ENCODE measurements around the gene NPAS3. TPM values are rescaled to one million over a fixed set of nuclear protein-coding genes. Genes with fewer than 3 reads are reported as not detected.

The NPAS3 gene
- total RNA-seq, 2 donors from 2014 or later = 0.33 to 0.78 TPM

- TF ChIP-seq POLR2A (IDR thresholded peaks at IDR 0.05) (no peak), CTCF (IDR thresholded peaks at IDR 0.05) (no peak)
Observed at GRCh38 chr14:33014710-33015109, 76.0 kb downstream of the NPAS3 start.

GRCh38 chr14:33016613-33017012 lies 77.9 kb downstream of the NPAS3 start:
- Histone ChIP-seq H3K9me3 (no peaks in the 10 kb centered on the region), H3K27me3 (no peaks in the 10 kb centered on the region), H3K36me3 (replicated peaks in 1 of 2; ENCODE audit: insufficient read depth in 1 of 2, low read depth in 2 of 2) (no peaks in the 10 kb centered on the region), H3K4me3 (no peak overlapping the region), H3K27ac (no peak overlapping the region), H3K4me1 (no peaks in the 10 kb centered on the region)
- WGBS, 2 donors = 39 to 49% methylated on average over 3 of the region's 3 CpGs
- intact Hi-C loops (cut with DNase I) = no loop called here
- DNase-seq = no peak
- no peak for TF ChIP-seq POLR2A (IDR thresholded peaks at IDR 0.05)
- TF ChIP-seq CTCF (IDR thresholded peaks at IDR 0.05) = no peak
- no peak for ATAC-seq

More at GRCh38 chr14:33014710-33015109, 76.0 kb downstream of the NPAS3 start:
- WGBS, 2 donors = 91 to 93% methylated on average over 4 of the region's 4 CpGs
- no peak overlapping the region for H3K4me3 ChIP-seq
- no peak overlapping the region for H3K27ac ChIP-seq
- DNase-seq (no peak), ATAC-seq (no peak)
- H3K36me3 ChIP-seq (replicated peaks in 1 of 2; ENCODE audit: insufficient read depth in 1 of 2, low read depth in 2 of 2) = no peaks in the 10 kb centered on the region
- no peaks in the 10 kb centered on the region for H3K4me1 ChIP-seq
- no peaks in the 10 kb centered on the region for H3K27me3 ChIP-seq
- intact Hi-C loops (cut with DNase I) = no loop called here
- H3K9me3 ChIP-seq = no peaks in the 10 kb centered on the region

GRCh38 chr14:33017016-33017415 lies 78.3 kb downstream of the NPAS3 start:
- intact Hi-C loops (cut with DNase I) = no loop called here
- no peak overlapping the region for H3K4me3 ChIP-seq
- no peaks in the 10 kb centered on the region for H3K9me3 ChIP-seq
- DNase-seq (no peak), ATAC-seq (no peak)
- no peak overlapping the region for H3K27ac ChIP-seq
- no peaks in the 10 kb centered on the region for H3K4me1 ChIP-seq
- H3K36me3 ChIP-seq (replicated peaks in 1 of 2; ENCODE audit: insufficient read depth in 1 of 2, low read depth in 2 of 2) = no peaks in the 10 kb centered on the region
- H3K27me3 ChIP-seq = no peaks in the 10 kb centered on the region
- TF ChIP-seq CTCF (IDR thresholded peaks at IDR 0.05) (no peak), POLR2A (IDR thresholded peaks at IDR 0.05) (no peak)
- 66 to 75% methylated on average over 2 of the region's 2 CpGs for WGBS, 2 donors

GRCh38 chr14:33019346-33019745 lies 80.7 kb downstream of the NPAS3 start:
- no peak overlapping the region for H3K4me3 ChIP-seq
- no peaks in the 10 kb centered on the region for H3K27me3 ChIP-seq
- H3K4me1 ChIP-seq = no peaks in the 10 kb centered on the region
- 66 to 70% methylated on average over 3 of the region's 3 CpGs for WGBS, 2 donors
- intact Hi-C loops (cut with DNase I) = no loop called here
- H3K36me3 ChIP-seq (replicated peaks in 1 of 2; ENCODE audit: insufficient read depth in 1 of 2, low read depth in 2 of 2) = no peaks in the 10 kb centered on the region
- ATAC-seq (no peak), DNase-seq (no peak)
- H3K27ac ChIP-seq = no peak overlapping the region
- TF ChIP-seq POLR2A (IDR thresholded peaks at IDR 0.05) (no peak), CTCF (IDR thresholded peaks at IDR 0.05) (no peak)
- no peaks in the 10 kb centered on the region for H3K9me3 ChIP-seq

- WGBS, 2 donors = 68 to 72% methylated on average over 5 of the region's 5 CpGs
- no peak overlapping the region for H3K4me3 ChIP-seq
- no peaks in the 10 kb centered on the region for H3K4me1 ChIP-seq
- DNase-seq (no peak), ATAC-seq (no peak)
- TF ChIP-seq POLR2A (IDR thresholded peaks at IDR 0.05) (no peak), CTCF (IDR thresholded peaks at IDR 0.05) (no peak)
- no peak overlapping the region for H3K27ac ChIP-seq
- intact Hi-C loops (cut with DNase I) = no loop called here
- H3K9me3 ChIP-seq = no peaks in the 10 kb centered on the region
- H3K27me3 ChIP-seq = no peaks in the 10 kb centered on the region
- H3K36me3 ChIP-seq (replicated peaks in 1 of 2; ENCODE audit: insufficient read depth in 1 of 2, low read depth in 2 of 2) = no peaks in the 10 kb centered on the region
Observed at GRCh38 chr14:33026850-33027430, 88.3 kb downstream of the NPAS3 start.
